Measurements from ENCODE around the gene IL20.
A peak's percentile ranks its signal among the peaks of the same experiment; 100 is the strongest.

The IL20 gene, protein sequence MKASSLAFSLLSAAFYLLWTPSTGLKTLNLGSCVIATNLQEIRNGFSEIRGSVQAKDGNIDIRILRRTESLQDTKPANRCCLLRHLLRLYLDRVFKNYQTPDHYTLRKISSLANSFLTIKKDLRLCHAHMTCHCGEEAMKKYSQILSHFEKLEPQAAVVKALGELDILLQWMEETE

DNA sequence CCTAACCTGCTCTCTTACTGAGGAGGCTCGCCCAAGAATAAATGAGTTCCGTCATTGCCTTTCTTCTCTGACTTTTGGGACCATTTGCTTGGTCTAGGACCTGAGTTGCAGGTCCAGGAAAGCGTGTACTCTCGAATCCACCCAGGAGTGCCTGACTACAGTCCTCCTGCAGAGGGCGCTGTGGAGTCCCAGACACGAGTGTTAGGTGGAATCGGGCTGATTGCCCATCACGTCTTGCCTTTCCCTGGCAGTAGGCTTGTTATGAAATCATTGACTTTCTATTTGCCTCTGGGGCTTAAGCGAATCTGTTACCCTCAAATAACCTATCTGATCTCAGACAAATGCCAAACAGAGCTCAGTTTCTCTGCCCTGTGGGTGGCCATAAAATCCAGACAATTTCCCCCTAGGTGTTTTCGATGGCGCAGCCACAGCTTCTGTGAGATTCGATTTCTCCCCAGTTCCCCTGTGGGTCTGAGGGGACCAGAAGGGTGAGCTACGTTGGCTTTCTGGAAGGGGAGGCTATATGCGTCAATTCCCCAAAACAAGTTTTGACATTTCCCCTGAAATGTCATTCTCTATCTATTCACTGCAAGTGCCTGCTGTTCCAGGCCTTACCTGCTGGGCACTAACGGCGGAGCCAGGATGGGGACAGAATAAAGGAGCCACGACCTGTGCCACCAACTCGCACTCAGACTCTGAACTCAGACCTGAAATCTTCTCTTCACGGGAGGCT is at the start of gene IL20:
TSS of gene IL20 (plus strand) at position 685 of the 733 bp plus-strand sequence. CDS start 230 bp downstream, outside the sequence.
- DNase-seq = peak; percentile 31

DNA sequence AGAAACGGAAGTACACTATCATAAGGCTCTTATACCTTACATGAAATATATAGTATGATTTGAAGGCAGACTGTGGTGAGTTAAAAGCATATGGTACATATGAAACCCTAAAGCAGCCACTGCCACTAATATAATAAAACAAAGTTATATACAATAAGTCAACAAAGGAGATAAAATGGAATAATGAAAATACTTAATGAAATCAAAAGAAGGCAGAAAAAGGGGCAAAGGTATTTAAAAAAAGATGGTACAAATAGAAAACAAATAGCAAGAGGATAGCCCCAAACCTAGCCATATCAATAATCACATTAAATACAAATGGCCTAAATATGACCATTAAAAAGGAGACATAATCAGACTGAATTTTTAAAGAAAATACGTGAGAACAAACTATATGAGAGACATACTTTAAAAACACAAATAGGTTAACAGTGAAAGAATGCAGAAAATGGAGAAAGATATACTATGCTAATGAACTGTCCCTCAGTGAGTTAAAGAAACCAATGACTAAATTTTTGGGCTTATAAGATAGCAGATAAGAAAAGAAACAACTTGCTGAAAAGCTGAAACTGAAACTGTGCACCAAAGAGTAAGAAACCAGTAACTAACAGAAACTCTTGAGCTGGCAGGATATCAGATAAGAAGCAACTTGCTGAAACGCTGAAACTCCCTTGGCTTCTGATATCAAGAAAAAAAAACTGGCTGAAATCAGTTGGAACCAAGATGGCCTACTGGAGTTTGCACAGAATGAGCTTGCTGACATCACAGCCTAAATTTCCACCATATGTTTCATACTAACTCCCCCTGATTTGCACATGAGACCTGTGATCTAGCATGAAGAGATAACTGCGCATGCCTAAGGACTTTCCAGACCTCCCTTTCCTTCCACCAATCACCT is 48.8 kb upstream of the IL20 start:
- no peak for DNase-seq

DNA sequence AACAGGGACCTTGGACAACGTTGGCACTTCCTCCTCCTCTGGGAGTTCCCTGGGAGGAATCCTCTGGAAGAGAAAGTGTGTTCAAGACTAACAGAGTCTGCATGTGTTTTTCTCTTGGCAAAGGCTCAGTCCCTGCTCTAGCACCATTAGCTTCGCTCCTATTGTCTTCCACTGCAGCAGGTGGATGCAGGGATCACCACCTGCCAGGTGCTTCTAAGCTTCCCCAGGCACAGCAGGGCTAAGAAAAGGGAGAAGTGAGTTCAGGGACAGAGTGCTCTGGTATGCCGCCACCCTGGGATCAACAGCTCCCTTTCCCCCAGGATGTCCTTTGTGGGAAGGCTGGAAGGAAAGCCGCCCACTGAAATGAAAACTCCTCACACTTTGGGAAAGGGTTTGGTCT is 43.9 kb upstream of the IL20 start:
- no peak for DNase-seq

DNA sequence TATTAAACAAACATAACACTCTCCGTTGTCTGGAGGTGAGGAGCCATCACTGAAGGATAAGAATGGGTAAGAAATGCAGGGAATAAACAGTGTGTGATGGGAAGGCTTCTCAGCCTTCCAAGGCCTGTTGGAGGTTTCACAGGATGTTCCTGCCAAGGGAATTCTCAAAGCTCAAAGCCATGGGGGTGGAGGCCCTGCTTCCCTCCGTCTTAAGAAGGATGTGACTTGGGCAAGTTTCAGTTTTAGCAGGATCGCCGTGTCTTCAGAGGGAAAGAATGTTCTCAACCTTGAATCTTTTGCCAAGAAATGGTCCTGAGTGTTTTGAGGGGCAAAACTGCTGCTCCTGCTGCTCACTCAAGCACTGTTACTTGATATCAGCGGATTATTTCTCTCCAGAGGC is 41.7 kb upstream of the IL20 start:
- DNase-seq = no peak

DNA sequence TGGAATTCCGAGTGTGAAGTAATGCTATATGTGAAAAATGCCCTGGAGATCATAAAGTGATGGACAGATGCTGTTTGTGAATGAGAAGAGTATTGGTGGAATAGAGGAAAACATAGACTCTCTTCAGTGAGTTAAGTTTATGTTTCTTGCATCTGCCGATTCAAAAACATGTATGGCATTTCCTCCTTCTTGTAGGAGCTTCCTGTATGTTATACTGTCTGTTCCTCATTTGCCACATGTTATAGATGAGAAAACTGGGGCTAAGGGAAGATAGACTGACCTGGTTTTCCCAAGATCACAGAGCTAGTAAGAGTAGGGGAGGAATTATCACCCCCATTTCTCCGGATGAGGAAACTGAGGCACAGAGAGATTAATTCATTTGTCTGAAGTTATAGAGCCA is 41.1 kb upstream of the IL20 start:
- DNase-seq = no peak

DNA sequence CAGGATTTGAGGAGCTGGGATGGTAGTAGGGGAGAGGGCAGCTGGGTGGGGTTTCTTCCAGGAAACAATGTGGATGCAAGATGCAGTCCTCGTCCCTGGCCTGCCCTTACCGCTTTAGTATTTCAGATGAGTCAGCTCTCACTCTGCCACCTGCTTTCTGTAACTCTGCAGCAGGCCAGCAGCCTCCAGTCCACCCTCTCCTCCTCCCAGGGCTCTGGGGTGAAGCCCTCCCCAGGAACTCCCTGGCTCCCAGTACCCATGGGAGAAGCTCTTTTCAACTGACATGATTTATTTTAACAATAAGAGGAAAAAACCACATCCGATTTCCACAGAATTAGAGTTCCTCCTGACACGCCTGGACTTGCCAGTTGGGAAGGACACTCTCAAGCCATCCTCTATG is 39.0 kb upstream of the IL20 start:
- DNase-seq = no peak

DNA sequence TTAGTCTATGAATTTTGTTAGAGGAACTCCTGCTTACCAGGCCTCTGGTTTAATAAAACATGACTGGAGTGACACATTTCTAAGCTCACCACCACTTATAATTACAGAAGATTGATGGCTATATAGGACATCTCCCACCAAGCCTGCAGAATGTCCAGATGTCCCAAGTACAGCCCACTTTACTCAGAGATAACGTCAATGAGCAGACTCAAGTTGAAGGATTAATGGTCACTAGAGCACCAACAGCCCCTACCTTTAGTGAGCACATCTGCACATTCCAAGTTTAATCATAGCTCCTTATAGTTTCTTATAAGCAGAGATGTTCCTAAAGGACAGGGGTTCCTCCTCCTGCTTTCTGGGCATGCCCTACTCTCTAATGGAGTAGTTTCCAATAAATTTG is 37.4 kb upstream of the IL20 start:
- DNase-seq = no peak

DNA sequence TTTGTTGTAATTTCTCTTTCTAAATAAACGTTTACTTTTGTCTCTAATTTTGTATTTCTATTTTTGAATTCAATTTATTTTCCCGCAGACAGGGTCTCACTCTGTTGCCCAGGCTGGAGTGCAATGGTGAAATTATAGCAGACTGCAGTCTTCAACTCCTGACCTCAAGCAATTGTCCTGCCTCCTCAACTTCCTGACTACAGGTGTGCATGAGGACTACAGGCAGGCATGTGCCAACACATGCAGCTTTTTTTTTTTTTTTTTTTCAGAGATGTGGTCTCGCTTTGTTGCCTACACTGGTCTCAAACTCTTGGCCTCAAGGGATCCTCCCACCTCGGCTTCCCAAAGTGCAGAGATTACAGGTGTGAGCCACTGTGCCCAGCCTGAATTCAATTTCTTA is 36.7 kb upstream of the IL20 start:
- DNase-seq = no peak

DNA sequence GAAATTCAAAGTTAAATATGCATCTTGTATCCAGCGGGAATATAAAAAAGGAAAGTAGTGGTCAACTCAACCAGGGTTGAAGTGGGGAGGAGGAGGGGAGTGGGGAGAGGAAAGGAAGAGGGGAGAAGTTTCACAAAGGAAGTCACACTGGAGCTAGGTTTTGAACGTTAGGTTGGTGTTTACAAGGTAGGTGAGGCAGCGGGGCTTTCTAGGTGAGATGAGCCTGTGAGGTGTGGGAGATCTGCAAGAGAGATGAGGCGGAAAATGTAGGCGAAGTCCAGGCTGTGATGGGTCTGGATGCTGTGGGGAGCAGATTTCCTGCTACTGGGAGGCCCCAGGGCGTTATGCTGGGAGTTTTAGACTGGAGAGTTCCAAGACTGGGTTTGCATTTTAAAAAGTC is 36.1 kb upstream of the IL20 start:
- no peak for DNase-seq

DNA sequence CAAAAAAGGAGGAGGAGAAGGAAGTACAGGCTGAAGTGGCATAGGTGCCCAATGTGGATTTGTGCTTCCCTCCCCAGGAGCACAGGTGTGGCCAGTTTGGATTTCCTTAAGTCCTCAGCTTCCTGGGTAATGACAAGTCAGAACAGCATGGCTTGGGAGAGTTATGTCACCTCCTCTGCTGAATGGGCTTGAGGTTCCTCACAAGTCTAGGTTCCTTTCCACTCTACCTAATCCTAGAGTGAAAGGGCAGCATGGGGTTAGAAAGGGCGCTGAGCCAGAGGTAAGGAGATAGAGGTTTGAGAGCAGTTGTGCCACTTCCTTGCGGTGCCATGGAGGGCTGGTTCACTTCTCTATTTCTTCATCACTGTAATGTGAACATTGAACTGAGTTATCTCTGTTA is 35.5 kb upstream of the IL20 start:
- no peak for DNase-seq

DNA sequence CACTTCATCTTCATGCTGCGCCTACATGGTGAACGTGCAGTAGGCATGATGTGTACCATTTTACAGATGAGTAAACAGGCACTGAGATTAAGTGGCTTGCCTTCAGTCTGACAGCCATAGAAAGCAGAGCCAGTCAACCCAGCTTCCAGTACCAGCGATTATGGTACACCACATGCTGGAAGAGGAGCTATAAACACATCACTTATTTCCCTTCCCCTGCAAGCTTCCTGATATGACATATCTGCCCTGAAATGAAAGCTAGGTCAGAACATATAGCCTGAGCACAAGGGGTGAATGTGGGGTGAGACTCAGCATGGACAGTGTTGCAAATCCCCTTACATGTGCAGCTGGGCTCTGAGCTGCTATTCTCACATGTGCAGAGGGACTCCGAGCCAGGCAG is 33.8 kb upstream of the IL20 start:
- no peak for DNase-seq

DNA sequence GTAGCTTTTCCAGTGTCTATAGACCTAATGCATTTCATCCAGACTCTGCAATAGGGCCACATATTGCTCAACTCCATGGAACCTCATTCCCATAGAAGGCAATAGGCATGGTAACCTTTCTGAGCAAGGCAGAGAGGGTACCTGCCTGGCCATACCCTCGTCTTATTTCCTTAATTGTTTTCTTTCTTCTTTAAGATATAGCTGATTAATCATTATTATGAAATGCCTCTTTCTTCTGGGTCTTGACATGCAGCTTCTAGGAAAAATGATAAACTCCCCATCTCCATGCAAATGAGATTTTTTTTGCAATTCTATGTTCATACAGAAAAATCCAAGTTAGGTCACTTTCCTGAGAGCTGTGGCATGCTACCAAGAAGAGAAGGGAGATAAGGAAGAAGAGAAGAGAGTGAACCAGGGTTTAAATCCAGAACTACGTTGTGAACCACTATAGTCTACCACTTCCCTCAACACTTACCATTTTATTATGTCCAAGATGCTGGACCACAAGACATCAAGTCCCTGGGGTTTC is 33.0 kb upstream of the IL20 start:
- DNase-seq = no peak

DNA sequence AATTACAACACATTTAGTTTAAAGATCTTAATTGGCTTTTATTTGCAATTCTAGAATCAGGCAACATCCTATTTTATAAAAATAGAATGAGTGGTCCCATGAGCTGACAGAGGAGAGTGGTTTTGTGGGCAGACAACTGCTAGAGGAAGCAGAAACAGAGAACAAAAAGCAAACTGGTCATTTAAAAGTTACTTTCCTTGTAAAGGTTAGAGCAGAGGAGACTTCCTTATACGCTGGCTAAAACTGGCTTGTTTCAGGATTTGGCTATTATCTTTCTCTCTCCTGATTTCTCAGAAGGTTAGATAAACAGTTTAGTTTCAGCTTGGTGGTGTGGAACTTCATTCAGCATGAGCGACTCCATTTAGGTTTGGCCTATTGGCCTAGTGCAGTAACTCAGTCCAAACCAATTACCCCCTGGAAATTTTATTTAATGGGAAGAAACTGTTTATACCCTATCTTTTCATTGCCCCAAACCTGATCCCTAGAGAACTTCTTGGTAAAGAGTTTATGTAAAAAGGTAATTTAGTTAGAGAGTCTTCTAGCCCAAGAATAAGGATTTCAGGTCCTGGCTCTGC is 32.2 kb upstream of the IL20 start:
- DNase-seq = no peak

DNA sequence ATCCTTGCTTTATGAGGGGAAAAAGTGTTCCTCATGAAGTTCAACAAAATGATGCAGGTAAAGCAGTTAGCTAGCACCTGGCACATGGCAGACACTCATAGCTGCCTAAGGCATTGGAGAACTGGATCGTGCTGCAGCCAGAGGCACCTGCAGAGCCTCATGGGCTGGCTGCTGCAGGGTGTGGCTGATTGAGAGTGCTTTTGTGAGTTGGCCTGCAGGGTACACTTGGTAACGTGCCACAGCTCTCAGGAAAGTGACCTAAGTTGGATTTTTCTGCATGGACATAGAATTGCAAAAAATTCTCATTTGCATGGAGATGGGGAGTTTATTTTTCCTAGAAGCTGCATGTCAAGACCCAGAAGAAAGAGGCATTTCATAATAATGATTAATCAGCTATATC is 31.6 kb upstream of the IL20 start:
- no peak for DNase-seq

DNA sequence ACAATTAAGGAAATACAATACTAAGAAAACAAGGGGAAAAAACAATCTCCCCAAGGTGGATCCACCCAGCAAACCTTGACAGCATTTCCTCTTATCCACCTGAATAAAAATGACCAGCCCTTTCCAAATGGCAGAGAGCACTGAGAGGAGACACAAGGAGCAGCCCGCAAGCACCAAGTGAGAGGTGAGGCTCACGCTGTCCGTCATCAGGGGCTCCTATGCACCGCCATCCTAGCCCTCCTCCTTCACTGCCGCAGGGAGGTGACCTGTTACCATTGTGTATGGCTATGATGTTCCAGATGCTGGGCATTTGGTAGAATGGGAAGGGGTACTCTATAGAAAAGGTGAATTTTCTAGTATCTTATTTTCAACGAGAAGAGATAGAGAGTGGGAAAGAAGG is 31.2 kb upstream of the IL20 start:
- DNase-seq = no peak

DNA sequence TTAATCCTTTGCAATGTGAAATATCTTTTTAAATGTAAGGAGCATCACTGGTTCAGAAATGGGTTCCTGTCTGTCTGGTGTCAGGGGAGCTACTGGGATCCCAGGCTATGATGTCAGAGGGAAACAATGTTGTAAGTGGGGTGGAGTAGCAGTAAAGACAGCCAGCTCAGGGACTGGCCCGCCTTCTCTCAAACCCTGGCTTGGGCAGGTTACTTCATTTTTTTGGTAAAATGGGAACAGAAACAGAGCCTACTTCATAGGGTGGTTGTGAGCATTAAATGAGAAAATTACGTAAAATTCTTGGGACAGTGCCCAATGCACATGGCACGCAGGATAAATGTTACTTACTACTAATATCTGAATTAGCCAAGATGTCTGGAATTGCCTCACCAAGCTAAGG is 30.7 kb upstream of the IL20 start:
- DNase-seq = no peak

DNA sequence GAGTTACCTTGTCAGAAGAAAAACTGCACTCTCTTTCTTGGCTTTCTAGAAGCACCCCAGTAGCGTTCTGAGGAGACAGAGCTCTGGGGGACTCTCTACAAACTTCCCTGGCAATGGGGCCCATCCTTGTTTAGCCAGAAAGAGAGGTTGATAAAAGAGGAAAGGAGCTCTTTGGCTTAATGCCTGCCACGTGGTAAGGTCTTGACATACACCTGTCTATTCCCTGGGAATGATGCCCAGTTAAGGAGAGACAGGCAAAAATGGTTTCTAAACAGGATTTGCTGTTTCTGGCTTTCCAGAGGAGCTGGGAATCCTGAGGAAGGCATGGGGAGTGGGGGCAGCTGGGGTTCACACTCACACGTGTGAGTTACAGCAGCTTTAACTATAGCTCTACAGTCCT is 30.2 kb upstream of the IL20 start:
- DNase-seq = no peak

DNA sequence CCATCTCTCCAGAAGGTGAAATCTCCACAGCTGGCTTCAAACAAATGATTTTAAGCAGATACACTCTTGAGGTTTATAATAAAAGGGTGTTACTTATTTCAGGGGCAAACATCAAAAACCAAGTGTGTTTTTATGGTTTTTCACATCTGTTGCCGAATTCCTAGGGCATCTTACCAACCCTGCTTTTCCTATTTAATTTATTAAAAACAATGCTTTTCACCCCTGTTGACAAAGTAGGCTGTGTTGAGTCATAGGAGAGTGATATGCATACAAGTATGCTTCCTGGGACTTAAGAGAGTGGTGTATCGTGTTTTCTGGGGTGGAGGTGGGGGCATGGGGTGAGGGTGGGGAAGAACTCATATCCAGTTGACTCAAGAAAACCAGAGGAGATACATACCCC is 29.3 kb upstream of the IL20 start:
- DNase-seq = no peak

DNA sequence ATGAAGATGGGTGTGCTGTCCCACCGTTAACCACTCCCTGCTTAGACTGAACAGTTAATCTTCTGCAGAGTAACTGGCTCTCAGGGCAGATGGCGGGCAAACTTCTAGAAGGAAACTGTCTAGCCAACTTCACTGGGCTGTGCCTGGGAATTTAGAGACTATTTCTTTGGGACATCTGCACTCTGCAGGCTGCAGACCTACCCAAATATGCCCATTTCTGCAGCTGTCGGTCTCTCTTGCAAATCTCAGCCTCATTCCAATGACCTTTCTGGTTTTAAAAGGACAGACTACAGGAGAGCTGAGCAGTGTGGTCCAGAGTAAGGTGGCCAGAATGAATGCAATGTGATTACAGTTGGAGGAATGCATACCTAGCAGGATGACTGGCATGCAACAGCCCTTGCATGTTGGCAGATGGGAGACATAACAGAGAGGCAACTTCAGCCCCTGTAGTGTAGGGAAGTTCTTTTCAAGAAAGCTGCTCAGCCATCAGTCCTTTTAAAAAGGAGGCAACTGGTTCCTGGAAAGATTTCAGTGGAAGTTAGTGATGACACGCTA is 26.3 kb upstream of the IL20 start:
- no peak for DNase-seq

DNA sequence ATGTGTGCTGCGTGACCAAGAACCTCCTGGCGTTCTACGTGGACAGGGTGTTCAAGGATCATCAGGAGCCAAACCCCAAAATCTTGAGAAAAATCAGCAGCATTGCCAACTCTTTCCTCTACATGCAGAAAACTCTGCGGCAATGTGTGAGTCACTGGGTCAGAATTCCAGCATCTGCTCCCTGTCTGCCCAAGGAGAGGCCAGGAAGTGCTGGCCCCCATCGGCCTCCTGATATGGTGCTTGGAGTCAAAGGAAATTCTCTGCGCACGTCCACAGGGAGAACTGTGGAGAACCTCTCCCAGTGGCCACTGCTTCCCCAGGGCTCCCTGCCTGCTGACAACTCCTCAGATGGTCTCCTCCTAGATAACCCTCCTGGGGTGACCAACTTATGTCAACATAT is 25.6 kb upstream of the IL20 start:
- DNase-seq = no peak

DNA sequence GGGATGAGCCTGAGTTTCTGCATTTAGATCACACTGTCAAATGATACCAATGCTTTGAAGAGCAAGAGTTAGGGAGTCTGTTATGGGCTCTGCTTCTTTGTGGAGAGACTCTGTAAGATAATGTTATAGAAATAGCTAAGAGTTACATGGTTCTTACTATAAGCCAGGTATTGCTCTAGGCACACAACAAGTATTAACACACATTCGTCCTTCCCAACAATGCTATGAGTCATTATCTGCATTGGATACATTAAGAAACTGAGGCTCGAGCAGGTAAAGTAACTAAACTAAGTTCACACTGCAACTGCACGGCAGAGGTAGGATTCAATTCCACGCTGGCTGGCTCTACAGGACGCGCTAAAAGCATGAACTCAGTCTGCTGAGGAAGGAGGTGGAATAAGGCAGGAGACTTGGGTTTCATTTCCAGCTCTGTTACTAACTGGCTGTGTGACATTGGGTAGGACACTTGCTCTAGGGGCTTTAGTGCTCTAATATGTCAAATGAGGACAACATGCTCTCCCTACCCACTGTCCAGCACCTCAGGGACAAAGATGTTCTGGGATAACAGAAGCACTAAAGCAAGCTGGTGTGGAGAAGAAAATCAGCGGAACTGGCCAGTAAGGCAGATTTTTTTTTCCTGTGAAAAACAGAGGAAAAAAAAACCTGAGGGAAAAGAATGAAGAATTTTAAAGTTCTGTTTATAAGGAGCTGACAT is 23.7 kb upstream of the IL20 start:
- DNase-seq = no peak

DNA sequence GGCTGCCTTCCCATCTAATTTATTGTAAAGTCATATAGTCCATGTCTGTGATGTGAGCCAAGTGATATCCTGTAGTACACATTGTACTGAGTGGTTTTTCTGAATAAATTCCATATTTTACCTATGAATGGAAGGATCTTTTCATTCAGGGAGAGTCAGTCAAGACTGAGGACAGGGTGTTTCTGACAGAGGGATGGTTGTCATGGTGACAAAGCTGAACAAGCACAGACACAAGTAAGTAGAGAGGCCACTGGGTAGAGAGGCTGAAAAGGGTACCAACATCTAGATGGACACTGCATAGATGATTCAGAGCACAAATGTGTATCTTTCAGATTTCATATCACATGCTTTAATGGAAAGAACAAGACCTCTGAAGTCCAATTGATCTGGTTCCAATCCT is 22.6 kb upstream of the IL20 start:
- DNase-seq = no peak
